Keratinocyte (primary cell): ENCODE measurements around the gene ZNF562.
"Not testable (repeated sequence)": the region's sequence is repeated elsewhere in the genome, so short reads cannot be mapped to it uniquely, and the experiment has no call there.

ENCODE experiments used
- EZH2 ChIP-seq: IDR thresholded peaks from one replicate; pipeline ENCODE4 v1.6.1; 2012; ENCODE audit warnings: inconsistent platforms, mild to moderate bottlenecking, low read length, moderate library complexity
- TF ChIP-seq, protein P1 (sequence below), 3 experiments: IDR thresholded peaks in 1 of 3; conservative IDR thresholded peaks in 1 of 3; optimal IDR thresholded peaks in 1 of 3; 2 replicates in 2 of 3; 3 replicates in 1 of 3; pipeline versions ENCODE3 to v1.5.1; 2011; ENCODE audit warnings: low read length in 3 of 3, mild to moderate bottlenecking in 3 of 3, moderate library complexity in 2 of 3, control low read depth in 1 of 3, inconsistent platforms in 1 of 3; ENCODE audit not compliant: insufficient read depth in 2 of 3; ENCODE audit errors: extremely low read depth in 1 of 3

DNA sequence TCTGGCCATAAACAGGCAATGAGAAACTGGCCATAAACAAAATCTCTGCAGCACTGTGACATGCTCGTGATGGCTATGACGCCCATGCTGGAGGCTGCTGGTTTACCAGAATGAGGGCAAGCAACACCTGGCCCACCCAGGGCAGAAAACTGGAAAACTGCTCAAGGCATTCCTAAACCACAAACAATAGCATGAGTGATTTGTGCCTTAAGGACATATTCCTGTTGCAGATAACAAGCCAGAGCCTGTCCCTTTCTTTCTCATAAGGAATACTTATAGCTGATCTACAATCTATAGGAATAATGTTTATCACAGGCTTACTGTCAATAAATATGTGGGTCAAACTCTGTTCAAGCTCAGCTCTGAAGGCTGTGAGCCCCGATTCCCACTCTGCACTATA lies 23.4 kb downstream of the ZNF562 start:
- TF ChIP-seq, protein P1, sequence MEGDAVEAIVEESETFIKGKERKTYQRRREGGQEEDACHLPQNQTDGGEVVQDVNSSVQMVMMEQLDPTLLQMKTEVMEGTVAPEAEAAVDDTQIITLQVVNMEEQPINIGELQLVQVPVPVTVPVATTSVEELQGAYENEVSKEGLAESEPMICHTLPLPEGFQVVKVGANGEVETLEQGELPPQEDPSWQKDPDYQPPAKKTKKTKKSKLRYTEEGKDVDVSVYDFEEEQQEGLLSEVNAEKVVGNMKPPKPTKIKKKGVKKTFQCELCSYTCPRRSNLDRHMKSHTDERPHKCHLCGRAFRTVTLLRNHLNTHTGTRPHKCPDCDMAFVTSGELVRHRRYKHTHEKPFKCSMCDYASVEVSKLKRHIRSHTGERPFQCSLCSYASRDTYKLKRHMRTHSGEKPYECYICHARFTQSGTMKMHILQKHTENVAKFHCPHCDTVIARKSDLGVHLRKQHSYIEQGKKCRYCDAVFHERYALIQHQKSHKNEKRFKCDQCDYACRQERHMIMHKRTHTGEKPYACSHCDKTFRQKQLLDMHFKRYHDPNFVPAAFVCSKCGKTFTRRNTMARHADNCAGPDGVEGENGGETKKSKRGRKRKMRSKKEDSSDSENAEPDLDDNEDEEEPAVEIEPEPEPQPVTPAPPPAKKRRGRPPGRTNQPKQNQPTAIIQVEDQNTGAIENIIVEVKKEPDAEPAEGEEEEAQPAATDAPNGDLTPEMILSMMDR (optimal IDR thresholded peaks at IDR 0.05 in 1 of 3, IDR thresholded peaks at IDR 0.05 in 1 of 3, conservative IDR thresholded peaks at IDR 0.05 in 1 of 3; ENCODE audit: extremely low read depth in 1 of 3, insufficient read depth in 2 of 3, low read length in 3 of 3): not testable (repeated sequence)
- TF ChIP-seq EZH2: not testable (repeated sequence)
